VCaP (cell line): Measurements from ENCODE around the gene MPDZ.

Source experiments
- H3K27ac ChIP-seq: fragments of 450-650 bp; 2 replicates; pipeline ENCODE4 v1.5.1; 2017
- TF ChIP-seq, protein P1 (sequence below): fragments of 450-650 bp; conservative IDR thresholded peaks from 2 replicates; pipeline ENCODE4 v1.5.1; 2017; ENCODE audit warnings: mild to moderate bottlenecking, moderate library complexity

The MPDZ gene

DNA sequence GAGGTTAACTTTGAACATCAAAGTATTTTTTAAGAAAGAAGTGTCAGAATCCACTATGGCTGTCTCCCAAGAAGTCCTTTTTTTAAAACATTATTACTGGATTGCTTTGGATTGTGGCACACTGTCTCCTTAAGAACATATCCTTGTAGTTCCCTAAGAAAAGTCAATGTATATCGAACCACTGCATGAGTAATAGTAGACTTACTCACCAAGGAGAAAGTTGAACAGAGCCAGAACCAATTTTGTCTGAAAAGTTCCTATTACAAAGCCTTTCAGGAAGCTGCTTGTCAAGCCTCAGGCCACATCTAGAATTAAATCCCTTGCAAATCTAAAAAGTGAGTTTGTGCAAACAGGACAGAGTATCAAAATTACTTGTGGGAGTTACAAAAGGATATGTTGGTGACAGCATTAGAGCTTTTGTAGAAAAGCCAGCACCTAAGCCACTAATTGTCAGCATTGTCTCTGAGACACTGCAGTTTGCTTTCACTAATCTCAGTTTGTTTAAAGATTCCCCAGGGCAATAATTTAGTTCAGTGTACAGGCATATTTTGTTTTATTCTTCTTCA is 195.4 kb downstream of the MPDZ start:
- peak overlapping the region; percentile 95 for H3K27ac ChIP-seq

DNA sequence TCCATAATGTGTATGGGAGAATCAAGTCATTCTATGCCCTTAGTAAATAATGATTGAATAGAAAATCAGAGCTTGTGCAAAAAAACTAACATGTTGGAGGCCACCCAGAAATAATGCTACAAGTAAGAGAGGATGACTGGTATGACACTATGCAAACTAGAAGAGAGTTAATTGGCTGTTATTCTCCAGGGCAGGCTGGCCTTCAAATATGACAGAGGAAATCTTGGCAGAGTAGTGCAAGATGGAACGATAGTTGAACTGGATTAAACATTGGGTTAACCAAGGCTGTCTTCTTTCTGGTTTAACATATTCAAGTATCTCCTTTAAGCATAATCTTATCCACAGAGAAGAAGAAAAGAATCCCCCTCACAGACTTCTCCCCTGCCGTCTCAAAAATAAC is 196.1 kb downstream of the MPDZ start:
- TF ChIP-seq, protein P1, sequence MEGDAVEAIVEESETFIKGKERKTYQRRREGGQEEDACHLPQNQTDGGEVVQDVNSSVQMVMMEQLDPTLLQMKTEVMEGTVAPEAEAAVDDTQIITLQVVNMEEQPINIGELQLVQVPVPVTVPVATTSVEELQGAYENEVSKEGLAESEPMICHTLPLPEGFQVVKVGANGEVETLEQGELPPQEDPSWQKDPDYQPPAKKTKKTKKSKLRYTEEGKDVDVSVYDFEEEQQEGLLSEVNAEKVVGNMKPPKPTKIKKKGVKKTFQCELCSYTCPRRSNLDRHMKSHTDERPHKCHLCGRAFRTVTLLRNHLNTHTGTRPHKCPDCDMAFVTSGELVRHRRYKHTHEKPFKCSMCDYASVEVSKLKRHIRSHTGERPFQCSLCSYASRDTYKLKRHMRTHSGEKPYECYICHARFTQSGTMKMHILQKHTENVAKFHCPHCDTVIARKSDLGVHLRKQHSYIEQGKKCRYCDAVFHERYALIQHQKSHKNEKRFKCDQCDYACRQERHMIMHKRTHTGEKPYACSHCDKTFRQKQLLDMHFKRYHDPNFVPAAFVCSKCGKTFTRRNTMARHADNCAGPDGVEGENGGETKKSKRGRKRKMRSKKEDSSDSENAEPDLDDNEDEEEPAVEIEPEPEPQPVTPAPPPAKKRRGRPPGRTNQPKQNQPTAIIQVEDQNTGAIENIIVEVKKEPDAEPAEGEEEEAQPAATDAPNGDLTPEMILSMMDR, result no peak

More for the DNA sequence above, 195.4 kb downstream of the MPDZ start:
- TF ChIP-seq, protein P1, result no peak

DNA sequence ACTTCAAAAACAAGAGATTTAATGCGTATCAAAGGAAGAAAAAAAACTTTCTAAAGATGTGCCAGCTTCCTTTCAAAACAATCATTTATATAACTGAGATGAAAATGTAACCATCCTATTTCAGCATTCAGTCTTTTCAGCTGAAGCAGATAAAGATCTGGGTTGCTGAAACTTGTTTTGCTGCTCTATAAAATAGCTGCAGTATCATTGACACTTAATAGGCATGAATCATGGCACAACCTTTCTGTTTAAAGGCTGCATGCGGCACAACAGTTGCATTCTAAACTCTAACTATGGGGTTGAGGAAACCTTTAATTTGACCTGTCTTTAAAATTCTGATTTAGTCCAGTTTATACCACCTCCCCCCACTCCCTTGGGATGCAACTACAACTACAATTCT is 196.7 kb downstream of the MPDZ start:
- TF ChIP-seq, protein P1, result no peak
- H3K27ac ChIP-seq, result peak overlapping the region; percentile 95

More for the DNA sequence above, 196.1 kb downstream of the MPDZ start:
- H3K27ac ChIP-seq, result peak overlapping the region; percentile 95

DNA sequence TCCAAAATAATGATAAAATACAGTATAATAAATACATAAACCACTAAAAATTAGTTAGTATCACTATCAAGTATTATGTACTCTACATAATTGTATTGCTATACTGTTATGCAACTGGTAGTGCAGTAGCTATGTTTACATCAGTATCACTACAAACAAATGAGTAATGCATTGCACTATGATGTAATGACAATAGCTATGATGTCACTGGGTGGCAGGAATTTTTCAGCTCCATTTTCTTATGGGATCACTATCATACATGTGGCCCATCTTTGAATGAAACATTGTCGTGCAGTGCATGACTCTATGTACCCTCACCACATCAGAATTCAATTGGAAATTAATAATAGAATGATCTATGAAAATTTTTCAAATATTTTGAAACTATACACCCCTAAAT is 201.3 kb downstream of the MPDZ start:
- no peak overlapping the region for H3K27ac ChIP-seq
- TF ChIP-seq, protein P1, result no peak

DNA sequence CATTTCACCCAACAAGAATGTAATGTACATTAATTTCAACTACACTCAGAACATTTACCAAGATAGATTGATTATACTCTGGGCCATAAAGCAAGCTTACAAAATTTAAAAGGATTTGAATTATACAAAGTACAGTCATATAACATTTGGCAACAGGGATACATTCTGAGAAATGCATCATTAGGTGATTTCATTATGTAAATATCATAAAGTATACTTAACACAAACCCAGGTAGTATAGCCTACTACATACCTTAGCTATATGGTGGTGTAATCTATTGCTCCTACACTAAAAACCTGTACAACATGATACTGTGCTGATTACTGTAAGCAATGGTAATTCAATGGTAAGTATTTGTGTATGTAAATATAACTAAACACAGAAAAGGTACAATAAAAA is 202.9 kb downstream of the MPDZ start:
- TF ChIP-seq, protein P1, result no peak
- no peak overlapping the region for H3K27ac ChIP-seq

DNA sequence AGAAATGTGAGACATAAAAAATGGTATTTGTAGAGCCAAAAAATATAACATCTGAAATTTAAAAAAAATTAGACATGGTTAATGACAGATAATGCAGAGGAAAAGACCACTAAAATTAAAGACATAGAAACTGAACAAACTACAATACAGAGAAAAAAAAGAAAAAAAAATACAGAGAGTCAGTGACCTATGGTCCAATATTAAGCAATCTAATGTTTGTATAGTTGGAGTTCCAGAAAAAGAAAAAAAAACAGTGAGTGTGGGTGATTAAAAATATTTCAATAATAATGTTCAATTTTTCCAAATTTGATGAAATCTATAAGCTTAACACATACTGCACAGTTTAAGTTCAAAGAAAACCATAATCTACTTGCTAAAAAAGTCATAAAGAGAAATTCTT is 207.6 kb downstream of the MPDZ start:
- H3K27ac ChIP-seq, result peak overlapping the region; percentile 95
- TF ChIP-seq, protein P1, result no peak

DNA sequence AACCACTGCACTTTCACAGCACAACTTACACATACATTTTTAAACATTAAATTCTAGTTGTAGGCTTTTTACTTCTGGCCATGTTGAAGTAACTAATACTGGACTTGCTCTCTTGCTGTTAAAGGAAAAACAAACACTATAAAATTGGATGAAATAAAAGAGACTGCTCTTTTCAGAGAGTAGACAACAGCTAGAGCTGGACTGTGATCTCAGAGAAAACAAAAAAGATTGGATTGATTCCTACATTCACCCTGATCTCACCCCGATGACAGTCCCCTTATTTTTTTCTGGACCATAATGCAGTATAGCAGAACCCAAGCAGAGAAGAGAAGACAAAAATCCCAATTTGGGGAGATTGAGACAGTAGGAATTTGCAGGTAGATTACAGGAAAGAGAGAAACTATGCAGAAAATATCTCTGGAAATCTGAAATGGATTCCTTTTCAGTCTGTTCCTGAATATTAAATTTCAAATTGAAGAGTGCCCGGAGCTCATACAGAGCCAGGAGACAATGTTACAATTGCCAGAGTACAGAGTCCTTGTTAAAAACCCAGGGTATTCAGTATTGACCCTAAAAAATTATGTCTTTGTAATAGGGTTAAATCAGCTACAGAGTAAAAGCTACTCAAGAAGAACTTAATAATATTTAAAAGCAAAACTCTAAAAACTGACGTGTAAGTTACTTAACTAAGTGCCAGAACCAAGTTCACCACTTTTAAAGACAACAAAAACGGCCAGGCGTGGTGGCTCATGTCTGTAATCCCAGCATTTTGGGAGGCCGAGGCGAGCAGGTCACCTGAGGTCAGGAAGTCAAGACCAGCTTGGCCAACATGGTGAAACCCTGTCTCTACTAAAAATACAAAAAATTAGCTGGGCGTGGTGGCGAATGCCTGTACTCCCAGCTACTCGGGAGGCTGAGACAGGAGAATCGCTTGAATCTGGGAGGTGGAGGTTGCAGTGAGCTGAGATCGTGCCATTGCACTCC is 208.6 kb downstream of the MPDZ start:
- peak overlapping the region; percentile 95 for H3K27ac ChIP-seq
- TF ChIP-seq, protein P1, result no peak
